LNCaP clone FGC (cell line): Measurements from ENCODE around the gene MPL.

Experiments
- DNase-seq: peaks from one replicate; pipeline ENCODE4 v3.0.0-alpha.2; 2011; ENCODE audit warnings: low read depth
- H3K4me3 ChIP-seq: 2 replicates; pipeline ENCODE4 v1.5.1; 2011; ENCODE audit warnings: mild to moderate bottlenecking, low read depth, low read length, control low read depth
- CTCF ChIP-seq: IDR thresholded peaks from 2 replicates; pipeline ENCODE4 v1.5.1; 2012; ENCODE audit warnings: mild to moderate bottlenecking; ENCODE audit not compliant: control insufficient read depth, insufficient read depth; ENCODE audit errors: extremely low read depth

MPL gene

GRCh38 chr1:43383449-43383848 lies 45.8 kb downstream of the MPL start:
- TF ChIP-seq CTCF = peak; percentile 32; the same call in 1 of the 2 replicates
- no peak overlapping the region for H3K4me3 ChIP-seq
- no peak for DNase-seq

- no peak overlapping the region for H3K4me3 ChIP-seq
- TF ChIP-seq CTCF = no peak
Measured at GRCh38 chr1:43386676-43387075, 49.1 kb downstream of the MPL start.

GRCh38 chr1:43387976-43388599 lies 50.5 kb downstream of the MPL start:
- TF ChIP-seq CTCF = no peak
- H3K4me3 ChIP-seq = peak overlapping the region; percentile 92
- DNase-seq = no peak

More at GRCh38 chr1:43386676-43387075, 49.1 kb downstream of the MPL start:
- DNase-seq = no peak

GRCh38 chr1:43388613-43389012 lies 51.0 kb downstream of the MPL start:
- H3K4me3 ChIP-seq = peak overlapping the region; percentile 92
- no peak for DNase-seq
- TF ChIP-seq CTCF = no peak

GRCh38 chr1:43389326-43390313 lies 52.0 kb downstream of the MPL start, which contains the start of the genes MED8 and SZT2:
Gene MED8 (minus strand): TSS chr1:43389800. CDS start chr1:43389764, 36 bp downstream.
Gene SZT2 (plus strand): TSS chr1:43389899. CDS start chr1:43389969, 70 bp downstream.
- DNase-seq = peak; percentile 89
- peak within 1 kb of the TSS; percentile 92 for H3K4me3 ChIP-seq
- no peak for TF ChIP-seq CTCF

- H3K4me3 ChIP-seq = no peak overlapping the region
- DNase-seq = no peak
- no peak for TF ChIP-seq CTCF
Measured at GRCh38 chr1:43392702-43393101, 55.1 kb downstream of the MPL start.
